GM23248 (cell line): ENCODE measurements around the gene TBC1D22A.

Source experiments
- EZH2 ChIP-seq: fragments of 200-600 bp; sonication (generic); IDR thresholded peaks from 2 replicates; pipeline ENCODE4 v1.6.1; 2018; ENCODE audit warnings: antibody characterized with exemption, mild to moderate bottlenecking; ENCODE audit not compliant: insufficient read depth, poor library complexity, severe bottlenecking
- EZH2phosphoT487 ChIP-seq: fragments of 200-600 bp; sonication (generic); IDR thresholded peaks from 2 replicates; pipeline ENCODE4 v1.6.1; 2018; ENCODE audit warnings: antibody characterized with exemption, moderate library complexity, mild to moderate bottlenecking, low read depth; ENCODE audit not compliant: insufficient read depth

DNA sequence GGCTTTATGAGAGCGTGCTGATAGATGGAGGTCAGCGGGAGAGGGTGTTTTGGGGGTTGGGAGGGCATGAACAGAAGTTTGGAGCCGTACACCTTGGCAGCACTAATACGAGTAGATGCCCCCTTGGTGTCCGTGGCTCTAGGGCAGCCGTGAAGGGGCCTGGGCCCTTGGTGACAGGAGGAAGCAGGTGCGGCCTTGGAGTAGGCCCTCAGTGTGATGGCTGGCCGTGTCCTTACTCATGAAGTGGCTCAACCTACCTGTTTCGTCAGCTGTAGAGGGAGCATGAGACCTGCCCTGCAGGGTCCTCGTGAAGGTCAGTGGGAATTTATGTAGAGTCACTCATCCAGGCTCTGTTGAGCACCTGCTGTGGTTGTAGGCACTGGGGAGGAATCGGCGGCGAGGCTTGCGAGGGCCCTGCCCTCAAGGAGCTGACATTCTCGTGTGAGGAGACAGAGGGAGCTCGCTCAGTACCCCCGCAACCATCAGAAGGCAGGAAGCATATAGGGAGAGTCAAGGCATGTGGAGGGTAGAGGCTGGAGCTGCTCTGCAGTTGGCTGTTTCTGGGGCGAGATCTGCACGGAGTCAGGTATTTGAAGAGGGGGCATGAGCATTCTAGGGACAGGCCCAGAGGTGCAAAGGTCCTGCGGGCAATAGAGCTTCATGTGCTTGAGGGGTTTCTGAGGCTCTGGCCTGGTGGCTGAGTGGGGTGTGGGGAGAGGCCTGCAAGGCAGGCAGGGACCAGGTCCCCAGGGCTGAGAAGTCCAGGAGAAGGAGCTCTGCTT is 39.6 kb downstream of the TBC1D22A start:
- TF ChIP-seq EZH2phosphoT487 (no peak), EZH2 (no peak)
